ENCODE results near the gene DCDC1.

Gene DCDC1

GRCh38 chr11:31022080-31022479, 347.5 kb downstream of the DCDC1 start:
- H3K4me3 ChIP-seq (ENCODE audit: low read depth, low read length) = no peak overlapping the region
- TF ChIP-seq CTCF (IDR thresholded peaks at IDR 0.05; ENCODE audit: low read depth, low read length) = no peak

- no peak for TF ChIP-seq CTCF (IDR thresholded peaks at IDR 0.05; ENCODE audit: low read depth, low read length)
Observed at GRCh38 chr11:31019786-31020185, 349.8 kb downstream of the DCDC1 start.

GRCh38 chr11:31005202-31005601, 364.3 kb downstream of the DCDC1 start:
- H3K4me3 ChIP-seq (ENCODE audit: low read depth, low read length) = no peak overlapping the region
- no peak for TF ChIP-seq CTCF (IDR thresholded peaks at IDR 0.05; ENCODE audit: low read depth, low read length)

More at GRCh38 chr11:31019786-31020185, 349.8 kb downstream of the DCDC1 start:
- H3K4me3 ChIP-seq (ENCODE audit: low read depth, low read length) = no peak overlapping the region

GRCh38 chr11:31001427-31001826, 368.1 kb downstream of the DCDC1 start:
- TF ChIP-seq CTCF (IDR thresholded peaks at IDR 0.05; ENCODE audit: low read depth, low read length) = no peak
- H3K4me3 ChIP-seq (ENCODE audit: low read depth, low read length) = no peak overlapping the region

GRCh38 chr11:31000381-31000780, 369.2 kb downstream of the DCDC1 start:
- no peak for TF ChIP-seq CTCF (IDR thresholded peaks at IDR 0.05; ENCODE audit: low read depth, low read length)

GRCh38 chr11:30992513-30992849, 377.1 kb downstream of the DCDC1 start:
- H3K4me3 ChIP-seq (ENCODE audit: low read depth, low read length) = no peak overlapping the region
- TF ChIP-seq CTCF (IDR thresholded peaks at IDR 0.05; ENCODE audit: low read depth, low read length) = no peak

More at GRCh38 chr11:31000381-31000780, 369.2 kb downstream of the DCDC1 start:
- H3K4me3 ChIP-seq (ENCODE audit: low read depth, low read length) = no peak overlapping the region

GRCh38 chr11:30991802-30992512, 377.6 kb downstream of the DCDC1 start:
- no peak for TF ChIP-seq CTCF (IDR thresholded peaks at IDR 0.05; ENCODE audit: low read depth, low read length)
- no peak overlapping the region for H3K4me3 ChIP-seq (ENCODE audit: low read depth, low read length)
